A673 (cell line): ENCODE measurements around the gene TPST1.

Source experiments
- CTCF ChIP-seq: fragments of 300-800, 200-600 bp; sonication (generic); conservative IDR thresholded peaks from 2 replicates; pipeline ENCODE4 v1.5.1; 2017; ENCODE audit warnings: low read depth, mild to moderate bottlenecking, antibody characterized with exemption, low read length, moderate library complexity, mixed read lengths
- EZH2 ChIP-seq: fragments of 200-600 bp; sonication (generic); IDR thresholded peaks from 2 replicates; pipeline ENCODE4 v1.6.1; 2017; ENCODE audit warnings: borderline replicate concordance, low read depth, mild to moderate bottlenecking, mixed read lengths, antibody characterized with exemption, low read length; ENCODE audit not compliant: poor library complexity, severe bottlenecking

DNA sequence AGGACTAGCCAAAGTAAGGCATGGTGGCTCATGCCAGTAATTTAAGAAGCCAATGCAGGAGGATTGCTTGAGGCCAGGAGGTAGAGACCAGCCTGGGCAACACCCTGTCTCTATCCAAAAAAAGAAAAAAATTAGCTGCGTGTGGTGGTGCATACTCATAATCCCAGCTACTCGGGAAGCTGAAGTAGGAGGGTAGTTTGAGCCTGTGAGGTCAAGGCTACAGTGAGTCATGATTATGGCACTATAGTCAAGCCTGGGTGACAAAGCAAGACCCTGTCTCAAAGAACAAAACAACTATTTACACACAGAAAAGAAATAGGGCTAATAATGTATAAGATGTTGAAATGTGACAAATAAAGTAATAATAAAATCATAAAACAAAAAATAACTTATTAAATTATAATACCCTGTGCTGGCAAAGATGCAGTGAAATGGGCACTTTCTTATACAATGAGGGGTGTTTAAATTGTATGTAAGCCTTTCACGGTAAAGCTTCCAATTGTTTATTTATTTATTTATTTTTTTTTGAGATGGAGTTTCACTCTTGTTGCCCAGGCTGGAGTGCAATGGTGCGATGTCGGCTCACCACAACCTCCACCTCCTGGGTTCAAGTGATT, 175.2 kb downstream of the TPST1 start:
- TF ChIP-seq CTCF, result no peak
- TF ChIP-seq EZH2, result no peak
